ACHN (cell line): Measurements from ENCODE around the gene COQ7.

Experiments
- DNase-seq: peaks from one replicate; pipeline ENCODE4 v3.0.0-alpha.2; 2015
- in situ Hi-C: cut with HindIII; loops from 2 replicates; pipeline ENCODE4 v1.10.0; 2017; ENCODE audit warnings: low sequenced_read_pairs, low pct_ligation_motif_present, low pct_unique_long_range_greater_than_20kb

Gene COQ7

DNA sequence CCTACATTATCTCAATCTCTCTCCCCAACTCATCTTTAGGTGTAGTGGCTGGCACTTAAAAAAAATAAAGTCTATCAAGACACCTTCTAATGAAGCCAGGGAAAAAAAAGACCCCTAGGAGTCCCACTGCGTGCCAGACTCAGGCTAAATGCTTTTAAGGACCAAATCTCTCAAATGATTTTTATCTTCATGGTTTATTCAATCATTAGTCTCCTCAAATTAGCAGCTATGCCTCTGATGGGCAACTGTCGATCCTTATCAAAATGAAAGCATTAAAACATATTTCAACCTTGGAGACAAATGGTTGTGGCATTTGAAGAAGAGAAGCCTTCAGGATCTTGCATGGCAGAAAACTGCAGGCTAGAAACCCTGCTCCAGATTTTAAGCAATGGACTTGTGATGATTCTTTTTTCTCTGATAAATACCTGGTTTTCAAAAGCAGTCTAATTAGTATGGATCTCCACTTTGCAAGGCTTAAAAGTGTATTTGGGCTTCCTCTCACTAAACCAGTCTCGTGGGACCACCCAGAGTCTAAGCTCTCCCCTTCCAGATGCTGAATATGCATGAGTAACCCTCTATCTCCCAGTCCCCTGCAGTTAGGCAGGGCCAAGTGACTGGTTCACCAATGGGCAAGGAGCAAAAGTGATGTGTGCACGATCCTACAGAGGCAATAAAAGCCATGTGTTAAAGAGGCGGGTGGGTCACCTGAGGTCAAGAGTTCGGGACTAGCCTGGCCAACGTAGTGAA, 61.2 kb downstream of the COQ7 start:
- no peak for DNase-seq
- in situ Hi-C loops: no loop called here
